A673 (cell line): ENCODE measurements around the gene HACE1.

Experiments
- EZH2 ChIP-seq: fragments of 200-600 bp; sonication (generic); IDR thresholded peaks from 2 replicates; pipeline ENCODE4 v1.6.1; 2017; ENCODE audit warnings: borderline replicate concordance, low read depth, mild to moderate bottlenecking, mixed read lengths, antibody characterized with exemption, low read length; ENCODE audit not compliant: poor library complexity, severe bottlenecking
- TF ChIP-seq, protein P1 (sequence below): fragments of 300-800, 200-600 bp; sonication (generic); conservative IDR thresholded peaks from 2 replicates; pipeline ENCODE4 v1.5.1; 2017; ENCODE audit warnings: low read depth, mild to moderate bottlenecking, antibody characterized with exemption, low read length, moderate library complexity, mixed read lengths

DNA sequence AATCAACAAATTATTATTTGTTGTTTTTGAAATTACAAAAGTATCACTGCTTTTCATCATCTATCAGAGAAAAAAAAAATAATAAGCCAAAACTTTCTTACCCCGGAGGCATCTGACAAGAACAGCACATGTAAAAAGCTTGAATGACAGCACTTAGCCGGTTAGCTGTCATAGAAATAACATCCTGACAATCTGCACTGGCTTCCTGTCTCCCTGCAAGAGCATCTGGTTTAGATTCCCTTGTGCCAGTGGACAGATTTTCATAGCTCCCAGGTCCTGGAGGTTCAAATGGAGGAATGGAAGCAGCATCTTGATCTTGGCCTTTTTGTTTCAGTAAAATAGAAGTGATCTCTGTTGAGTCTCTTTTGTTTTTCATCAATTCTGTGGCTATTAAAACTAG lies 74.8 kb downstream of the HACE1 start:
- TF ChIP-seq, protein P1, sequence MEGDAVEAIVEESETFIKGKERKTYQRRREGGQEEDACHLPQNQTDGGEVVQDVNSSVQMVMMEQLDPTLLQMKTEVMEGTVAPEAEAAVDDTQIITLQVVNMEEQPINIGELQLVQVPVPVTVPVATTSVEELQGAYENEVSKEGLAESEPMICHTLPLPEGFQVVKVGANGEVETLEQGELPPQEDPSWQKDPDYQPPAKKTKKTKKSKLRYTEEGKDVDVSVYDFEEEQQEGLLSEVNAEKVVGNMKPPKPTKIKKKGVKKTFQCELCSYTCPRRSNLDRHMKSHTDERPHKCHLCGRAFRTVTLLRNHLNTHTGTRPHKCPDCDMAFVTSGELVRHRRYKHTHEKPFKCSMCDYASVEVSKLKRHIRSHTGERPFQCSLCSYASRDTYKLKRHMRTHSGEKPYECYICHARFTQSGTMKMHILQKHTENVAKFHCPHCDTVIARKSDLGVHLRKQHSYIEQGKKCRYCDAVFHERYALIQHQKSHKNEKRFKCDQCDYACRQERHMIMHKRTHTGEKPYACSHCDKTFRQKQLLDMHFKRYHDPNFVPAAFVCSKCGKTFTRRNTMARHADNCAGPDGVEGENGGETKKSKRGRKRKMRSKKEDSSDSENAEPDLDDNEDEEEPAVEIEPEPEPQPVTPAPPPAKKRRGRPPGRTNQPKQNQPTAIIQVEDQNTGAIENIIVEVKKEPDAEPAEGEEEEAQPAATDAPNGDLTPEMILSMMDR = no peak
- no peak for TF ChIP-seq EZH2
